ENCODE measurements around the gene CSNK2A2. TPM values are rescaled to one million over a fixed set of nuclear protein-coding genes. Genes with fewer than 3 reads are reported as not detected.

The CSNK2A2 gene
- total and polyA plus RNA-seq, 2 of the 8 experiments (the other 6 are each of a cell fraction or from before 2014, with no cell fraction given), result 37.9 to 128 TPM

GRCh38 chr16:58114827-58115825 is 82.8 kb downstream of the CSNK2A2 start:
- Histone ChIP-seq H3K27me3 (replicated peaks in 1 of 4; ENCODE audit: control insufficient read depth in 3 of 4, extremely low read depth in 1 of 4, insufficient read depth in 3 of 4, low read length in 3 of 4) (no peaks in the 10 kb centered on the region), H3K79me2 (ENCODE audit: control insufficient read depth in 1 of 2, insufficient read depth in 2 of 2, low read length in 2 of 2) (peaks cover 6 to 32% of the 10 kb centered on the region in 2 experiments; a peak in 3 of 4 replicates), H3K56ac (replicated peaks; ENCODE audit: insufficient read length, low read depth, low read length) (no peak overlapping the region), H2AK5ac (ENCODE audit: low read depth, low read length) (no peak overlapping the region), H2BK12ac (ENCODE audit: low read depth, low read length) (no peak overlapping the region), H3K79me1 (ENCODE audit: low read depth, low read length) (no peaks in the 10 kb centered on the region; the same call in 1 of the 2 replicates), H3K4me3 (ENCODE audit: extremely low read depth in 1 of 4, insufficient read depth in 2 of 4, low read depth in 3 of 4, low read length in 4 of 4) (no peak overlapping the region), H4K20me1 (replicated peaks in 1 of 2; ENCODE audit: control insufficient read depth in 1 of 2, insufficient read depth in 2 of 2, low read length in 2 of 2) (peaks cover 0 to 9% of the 10 kb centered on the region in 2 experiments), H3K4ac (replicated peaks; ENCODE audit: insufficient read length, low read depth, low read length) (no peak overlapping the region), H3K23me2 (ENCODE audit: low read depth, low read length) (no peaks in the 10 kb centered on the region), H3K27ac (ENCODE audit: low read depth, low read length) (no peak overlapping the region), H3K9ac (replicated peaks in 1 of 4; ENCODE audit: extremely low read depth in 1 of 4, low read depth in 3 of 4, low read length in 3 of 4) (no peak overlapping the region), H2AFZ (ENCODE audit: low read length) (no peak overlapping the region), H3K23ac (ENCODE audit: insufficient read length) (no peak overlapping the region), H2BK20ac (ENCODE audit: low read length) (no peak overlapping the region), H2BK5ac (ENCODE audit: low read depth, low read length) (no peak overlapping the region), H3K4me2 (ENCODE audit: insufficient read depth in 1 of 2, low read depth in 2 of 2, low read length in 2 of 2) (no peak overlapping the region), H3K36me3 (ENCODE audit: control insufficient read depth in 2 of 4, insufficient read depth in 4 of 4, low read length in 3 of 4) (peaks cover 19 to 39% (median 30%) of the 10 kb centered on the region in 4 experiments), H4K8ac (ENCODE audit: extremely low read depth, insufficient read depth, low read length) (no peak overlapping the region), H4K91ac (replicated peaks; ENCODE audit: insufficient read length, low read length) (no peak overlapping the region), H4K5ac (ENCODE audit: insufficient read length, low read depth, low read length) (no peak overlapping the region), H2BK15ac (ENCODE audit: low read length) (no peak overlapping the region), H3K14ac (ENCODE audit: insufficient read length) (no peak overlapping the region), H3K4me1 (replicated peaks in 1 of 4; ENCODE audit: control insufficient read depth in 3 of 4, insufficient read depth in 4 of 4, low read length in 3 of 4) (peaks cover 7 to 13% (median 9%) of the 10 kb centered on the region in 4 experiments), H2BK120ac (replicated peaks; ENCODE audit: low read depth, low read length) (no peak overlapping the region), H3K18ac (ENCODE audit: extremely low read depth, low read length) (no peak overlapping the region), H3K9me3 (ENCODE audit: insufficient read depth in 2 of 2, low read depth in 1 of 2, low read length in 1 of 2) (no peaks in the 10 kb centered on the region)
- CTCF ChIA-PET (ENCODE audit: partially characterized antibody), result interaction anchor here (0.8 to 19.7 kb wide), 5 partner anchors 12 to 96 kb away, joined by 3 to 362 read pairs (median 4); partner anchors contain the start of gene MMP15
- DNase-seq (ENCODE audit: low read depth in 1 of 2, low spot score in 2 of 2), result no peak
- 97% methylated on average over 23 of the region's 23 CpGs; no CpG with 5 or more reads in 1 of the 2 experiments for WGBS, 2 experiments (ENCODE audit: extremely low coverage in 1 of 2, insufficient coverage in 1 of 2, insufficient read length in 1 of 2, insufficient replicate concordance in 2 of 2, low coverage in 1 of 2, low lambda C conversion rate in 2 of 2, missing lambda C conversion rate in 1 of 2)
- no peak for FAIRE-seq
- TF ChIP-seq RBBP5 (IDR thresholded peaks at IDR 0.05; ENCODE audit: borderline replicate concordance, low read depth, low read length) (no peak), MAX (IDR thresholded peaks at IDR 0.05) (no peak), BCL11A (IDR thresholded peaks at IDR 0.05; ENCODE audit: low read depth in 2 of 2, low read length in 2 of 2) (no peak), SUZ12 (IDR thresholded peaks at IDR 0.05; ENCODE audit: low read length) (no peak), ATF2 (IDR thresholded peaks at IDR 0.05; ENCODE audit: low read length) (no peak), CBX5 (IDR thresholded peaks at IDR 0.05; ENCODE audit: low read depth, low read length) (no peak), TEAD4 (IDR thresholded peaks at IDR 0.05; ENCODE audit: low read depth, low read length) (no peak)
- POLR2A ChIA-PET (ENCODE audit: partially characterized antibody), result interaction anchor here (0.7 kb wide), 1 partner anchor 14 kb away, joined by 3 read pairs; no protein-coding TSS in a partner anchor

Data from H1 (cell line).